WTC11 (cell line): Measurements from ENCODE around the gene ENGASE. TPM values are rescaled to one million over a fixed set of nuclear protein-coding genes. Genes with fewer than 3 reads are reported as not detected.

Source experiments
- ATAC-seq: fragments of 200-7000 bp; cut with Tn5 transposase; 2 replicates; pipeline ENCODE4 v1.10.0; 2021; ENCODE audit warnings: mild to moderate bottlenecking, moderate library complexity
- CTCF ChIA-PET: fragments of 300-600 bp; sonication (Branson Sonifier 250); formaldehyde crosslinking; loops from one replicate; lab custom pipeline; 2021; ENCODE audit warnings: antibody characterized with exemption; lab: Charles Lee
- POLR2A ChIA-PET: fragments of 350-600 bp; sonication (Branson Sonifier 250); formaldehyde crosslinking; loops from one replicate; lab custom pipeline; 2021; ENCODE audit warnings: antibody characterized with exemption; lab: Charles Lee
- DNase-seq: peaks from one replicate; pipeline ENCODE4 v3.0.0; 2021; ENCODE audit warnings: low spot score
- H3K27ac Mint-ChIP-seq: 2 replicates; pipeline ENCODE4 v1.8.0; 2021; ENCODE audit warnings: mixed read lengths
- H3K27me3 Mint-ChIP-seq: 2 replicates; pipeline ENCODE4 v1.8.0; 2021; ENCODE audit warnings: low read depth, mild to moderate bottlenecking, moderate library complexity, mixed read lengths
- H3K36me3 Mint-ChIP-seq: 2 replicates; pipeline ENCODE4 v1.8.0; 2021; ENCODE audit warnings: mixed read lengths
- H3K4me1 Mint-ChIP-seq: 2 replicates; pipeline ENCODE4 v1.8.0; 2022; ENCODE audit warnings: mixed read lengths
- H3K4me3 Mint-ChIP-seq: 2 replicates; pipeline ENCODE4 v1.8.0; 2021; ENCODE audit warnings: mild to moderate bottlenecking, moderate library complexity, mixed read lengths
- H3K9me3 Mint-ChIP-seq: 2 replicates; pipeline ENCODE4 v1.8.0; 2021; ENCODE audit warnings: mixed read lengths
- CREB1 ChIP-seq: sonication (generic); formaldehyde crosslinking; IDR thresholded peaks from 2 replicates; pipeline ENCODE4 v1.8.0; 2023; ENCODE audit warnings: mild to moderate bottlenecking, missing genetic modification reagents
- EMX1 ChIP-seq: fragments of 250-450 bp; sonication (Bioruptor Pico); IDR thresholded peaks from 2 replicates; pipeline ENCODE4 v1.8.0; 2021; ENCODE audit warnings: mild to moderate bottlenecking
- GRHL2 ChIP-seq: fragments of 250-450 bp; sonication (Bioruptor Pico); IDR thresholded peaks from 2 replicates; pipeline ENCODE4 v1.8.0; 2022; ENCODE audit warnings: mild to moderate bottlenecking, moderate library complexity; ENCODE audit not compliant: insufficient replicate concordance, severe bottlenecking
- GTF2I ChIP-seq: fragments of 250-450 bp; sonication (Bioruptor Pico); conservative IDR thresholded peaks from 2 replicates; pipeline ENCODE4 v1.4.0; 2021; ENCODE audit warnings: mild to moderate bottlenecking
- HMGA2 ChIP-seq: fragments of 250-450 bp; sonication (Bioruptor Pico); IDR thresholded peaks from 2 replicates; pipeline ENCODE4 v1.4.0; 2021; ENCODE audit warnings: mild to moderate bottlenecking, moderate library complexity
- IRF2 ChIP-seq: sonication (generic); formaldehyde crosslinking; IDR thresholded peaks from 2 replicates; pipeline ENCODE4 v1.8.0; 2022; ENCODE audit warnings: low read depth, missing genetic modification reagents, borderline replicate concordance
- NFATC4 ChIP-seq: fragments of 250-450 bp; sonication (Bioruptor Pico); IDR thresholded peaks from 2 replicates; pipeline ENCODE4 v1.9.0; 2021; ENCODE audit warnings: mild to moderate bottlenecking
- NR3C1 ChIP-seq: sonication (generic); formaldehyde crosslinking; conservative IDR thresholded peaks from 2 replicates; pipeline ENCODE4 v1.8.1; 2023; ENCODE audit warnings: low read depth, mild to moderate bottlenecking, missing genetic modification reagents
- RELA ChIP-seq: sonication (generic); formaldehyde crosslinking; IDR thresholded peaks from 2 replicates; pipeline ENCODE4 v1.8.1; 2022; ENCODE audit warnings: missing genetic modification reagents, mild to moderate bottlenecking, borderline replicate concordance
- RORB ChIP-seq: fragments of 250-450 bp; sonication (Bioruptor Pico); IDR thresholded peaks from 2 replicates; pipeline ENCODE4 v1.9.0; 2021; ENCODE audit warnings: mild to moderate bottlenecking
- SP1 ChIP-seq: sonication (generic); formaldehyde crosslinking; conservative IDR thresholded peaks from 2 replicates; pipeline ENCODE4 v1.8.1; 2022; ENCODE audit warnings: missing genetic modification reagents
- TCF7 ChIP-seq: sonication (generic); formaldehyde crosslinking; IDR thresholded peaks from 2 replicates; pipeline ENCODE4 v1.8.0; 2022; ENCODE audit warnings: mild to moderate bottlenecking, low read depth, missing genetic modification reagents, moderate library complexity
- TEAD4 ChIP-seq: sonication (generic); formaldehyde crosslinking; IDR thresholded peaks from 2 replicates; pipeline ENCODE4 v1.8.0; 2022; ENCODE audit warnings: mild to moderate bottlenecking, missing genetic modification reagents
- ZBTB21 ChIP-seq: sonication (generic); formaldehyde crosslinking; IDR thresholded peaks from 2 replicates; pipeline ENCODE4 v1.8.1; 2023; ENCODE audit warnings: mild to moderate bottlenecking, missing genetic modification reagents, borderline replicate concordance
- ZNF263 ChIP-seq: sonication (generic); formaldehyde crosslinking; IDR thresholded peaks from 2 replicates; pipeline ENCODE4 v1.8.1; 2022; ENCODE audit warnings: low read depth, mild to moderate bottlenecking, moderate library complexity, missing genetic modification reagents
- ZNF396 ChIP-seq: fragments of 250-450 bp; sonication (Bioruptor Pico); IDR thresholded peaks from 2 replicates; pipeline ENCODE4 v1.8.0; 2021; ENCODE audit warnings: mild to moderate bottlenecking, moderate library complexity, borderline replicate concordance
- ZNF423 ChIP-seq: fragments of 250-450 bp; sonication (Bioruptor Pico); IDR thresholded peaks from 2 replicates; pipeline ENCODE4 v2.1.2; 2022; ENCODE audit warnings: mild to moderate bottlenecking, moderate library complexity
- total RNA-seq: library from RNA; stranded (reverse); gene quantifications from 3 replicates; pipeline ENCODE4 v1.2.3, GENCODE V29; 2021
- TF ChIP-seq, protein P1 (sequence below): sonication (generic); formaldehyde crosslinking; IDR thresholded peaks from 2 replicates; pipeline ENCODE4 v1.8.0; 2023; ENCODE audit warnings: missing genetic modification reagents
- TF ChIP-seq, protein P2 (sequence below): fragments of 200-600 bp; IDR thresholded peaks from 2 replicates; pipeline ENCODE4 v1.8.0; 2022; ENCODE audit warnings: antibody characterized with exemption
- TF ChIP-seq, protein P3 (sequence below): sonication (generic); formaldehyde crosslinking; IDR thresholded peaks from 2 replicates; pipeline ENCODE4 v1.8.1; 2023; ENCODE audit warnings: mild to moderate bottlenecking, missing genetic modification reagents, moderate library complexity
- TF ChIP-seq, protein P4 (sequence below): sonication (generic); formaldehyde crosslinking; IDR thresholded peaks from 2 replicates; pipeline ENCODE4 v1.8.1; 2023; ENCODE audit warnings: mild to moderate bottlenecking, moderate library complexity, missing genetic modification reagents
- TF ChIP-seq, protein P5 (sequence below): fragments of 250-450 bp; sonication (Bioruptor Pico); IDR thresholded peaks from 2 replicates; pipeline ENCODE4 v2.1.2; 2022; ENCODE audit warnings: mild to moderate bottlenecking, moderate library complexity
- TF ChIP-seq, protein P6 (sequence below): fragments of 250-450 bp; sonication (Bioruptor Pico); IDR thresholded peaks from 2 replicates; pipeline ENCODE4 v1.9.0; 2021; ENCODE audit warnings: mild to moderate bottlenecking
- TF ChIP-seq, protein P7 (sequence below): sonication (generic); formaldehyde crosslinking; IDR thresholded peaks from 2 replicates; pipeline ENCODE4 v1.8.1; 2022; ENCODE audit warnings: low read depth, missing genetic modification reagents, borderline replicate concordance
- TF ChIP-seq, protein P8 (sequence below): sonication (generic); formaldehyde crosslinking; IDR thresholded peaks from 2 replicates; pipeline ENCODE4 v1.8.1; 2023; ENCODE audit warnings: mild to moderate bottlenecking, missing genetic modification reagents, moderate library complexity

The ENGASE gene
- total RNA-seq, 1 experiment from 2014 or later = 41.6 TPM

DNA sequence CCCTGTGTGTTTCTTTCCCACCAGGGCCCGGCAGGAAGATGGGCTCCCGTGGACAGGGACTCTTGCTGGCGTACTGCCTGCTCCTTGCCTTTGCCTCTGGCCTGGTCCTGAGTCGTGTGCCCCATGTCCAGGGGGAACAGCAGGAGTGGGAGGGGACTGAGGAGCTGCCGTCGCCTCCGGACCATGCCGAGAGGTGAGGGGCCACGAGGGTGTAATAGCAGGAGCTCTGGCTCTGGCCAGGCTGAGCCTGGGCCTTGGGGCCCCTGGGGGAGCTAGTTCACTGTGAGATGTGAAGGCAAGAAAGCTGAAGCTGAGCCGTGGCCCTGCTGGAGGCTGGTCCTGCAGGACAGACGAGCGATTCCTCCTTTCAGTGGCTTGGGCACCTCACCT is 30.7 kb upstream of the ENGASE start:
- Mint-ChIP-seq H3K27ac (no peak overlapping the region), H3K4me3 (no peak overlapping the region), H3K36me3 (no peaks in the 10 kb centered on the region), H3K4me1 (peaks cover 6% of the 10 kb centered on the region; the same call in 1 of the 2 replicates), H3K27me3 (peaks cover 7% of the 10 kb centered on the region), H3K9me3 (peaks cover 13% of the 10 kb centered on the region)
- POLR2A ChIA-PET = no interaction called here
- CTCF ChIA-PET = interaction anchor here (1.0 to 3.4 kb wide), 7 partner anchors 10 to 54 kb away, joined by 3 to 51 read pairs (median 21); partner anchors contain the start of gene ENGASE
- DNase-seq (no peak), ATAC-seq (no peak)
- TF ChIP-seq EMX1 (CRISPR knock-in tag) (no peak), SP1 (no peak), TCF7 (CRISPR knock-in tag) (no peak), CREB1 (no peak), ZNF396 (CRISPR knock-in tag) (no peak), NFATC4 (CRISPR knock-in tag) (no peak), HMGA2 (CRISPR knock-in tag) (no peak), TEAD4 (CRISPR knock-in tag) (no peak), GRHL2 (CRISPR knock-in tag) (no peak), ZNF263 (CRISPR knock-in tag) (no peak), RELA (CRISPR knock-in tag) (no peak), RORB (CRISPR knock-in tag) (no peak)
- TF ChIP-seq, protein P1, sequence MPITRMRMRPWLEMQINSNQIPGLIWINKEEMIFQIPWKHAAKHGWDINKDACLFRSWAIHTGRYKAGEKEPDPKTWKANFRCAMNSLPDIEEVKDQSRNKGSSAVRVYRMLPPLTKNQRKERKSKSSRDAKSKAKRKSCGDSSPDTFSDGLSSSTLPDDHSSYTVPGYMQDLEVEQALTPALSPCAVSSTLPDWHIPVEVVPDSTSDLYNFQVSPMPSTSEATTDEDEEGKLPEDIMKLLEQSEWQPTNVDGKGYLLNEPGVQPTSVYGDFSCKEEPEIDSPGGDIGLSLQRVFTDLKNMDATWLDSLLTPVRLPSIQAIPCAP = no peak
- TF ChIP-seq, protein P2, sequence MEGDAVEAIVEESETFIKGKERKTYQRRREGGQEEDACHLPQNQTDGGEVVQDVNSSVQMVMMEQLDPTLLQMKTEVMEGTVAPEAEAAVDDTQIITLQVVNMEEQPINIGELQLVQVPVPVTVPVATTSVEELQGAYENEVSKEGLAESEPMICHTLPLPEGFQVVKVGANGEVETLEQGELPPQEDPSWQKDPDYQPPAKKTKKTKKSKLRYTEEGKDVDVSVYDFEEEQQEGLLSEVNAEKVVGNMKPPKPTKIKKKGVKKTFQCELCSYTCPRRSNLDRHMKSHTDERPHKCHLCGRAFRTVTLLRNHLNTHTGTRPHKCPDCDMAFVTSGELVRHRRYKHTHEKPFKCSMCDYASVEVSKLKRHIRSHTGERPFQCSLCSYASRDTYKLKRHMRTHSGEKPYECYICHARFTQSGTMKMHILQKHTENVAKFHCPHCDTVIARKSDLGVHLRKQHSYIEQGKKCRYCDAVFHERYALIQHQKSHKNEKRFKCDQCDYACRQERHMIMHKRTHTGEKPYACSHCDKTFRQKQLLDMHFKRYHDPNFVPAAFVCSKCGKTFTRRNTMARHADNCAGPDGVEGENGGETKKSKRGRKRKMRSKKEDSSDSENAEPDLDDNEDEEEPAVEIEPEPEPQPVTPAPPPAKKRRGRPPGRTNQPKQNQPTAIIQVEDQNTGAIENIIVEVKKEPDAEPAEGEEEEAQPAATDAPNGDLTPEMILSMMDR = no peak
- TF ChIP-seq, protein P3, sequence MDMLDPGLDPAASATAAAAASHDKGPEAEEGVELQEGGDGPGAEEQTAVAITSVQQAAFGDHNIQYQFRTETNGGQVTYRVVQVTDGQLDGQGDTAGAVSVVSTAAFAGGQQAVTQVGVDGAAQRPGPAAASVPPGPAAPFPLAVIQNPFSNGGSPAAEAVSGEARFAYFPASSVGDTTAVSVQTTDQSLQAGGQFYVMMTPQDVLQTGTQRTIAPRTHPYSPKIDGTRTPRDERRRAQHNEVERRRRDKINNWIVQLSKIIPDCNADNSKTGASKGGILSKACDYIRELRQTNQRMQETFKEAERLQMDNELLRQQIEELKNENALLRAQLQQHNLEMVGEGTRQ (CRISPR knock-in tag) = no peak
- TF ChIP-seq, protein P4, sequence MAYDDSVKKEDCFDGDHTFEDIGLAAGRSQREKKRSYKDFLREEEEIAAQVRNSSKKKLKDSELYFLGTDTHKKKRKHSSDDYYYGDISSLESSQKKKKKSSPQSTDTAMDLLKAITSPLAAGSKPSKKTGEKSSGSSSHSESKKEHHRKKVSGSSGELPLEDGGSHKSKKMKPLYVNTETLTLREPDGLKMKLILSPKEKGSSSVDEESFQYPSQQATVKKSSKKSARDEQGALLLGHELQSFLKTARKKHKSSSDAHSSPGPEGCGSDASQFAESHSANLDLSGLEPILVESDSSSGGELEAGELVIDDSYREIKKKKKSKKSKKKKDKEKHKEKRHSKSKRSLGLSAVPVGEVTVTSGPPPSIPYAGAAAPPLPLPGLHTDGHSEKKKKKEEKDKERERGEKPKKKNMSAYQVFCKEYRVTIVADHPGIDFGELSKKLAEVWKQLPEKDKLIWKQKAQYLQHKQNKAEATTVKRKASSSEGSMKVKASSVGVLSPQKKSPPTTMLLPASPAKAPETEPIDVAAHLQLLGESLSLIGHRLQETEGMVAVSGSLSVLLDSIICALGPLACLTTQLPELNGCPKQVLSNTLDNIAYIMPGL (CRISPR knock-in tag) = no peak
- TF ChIP-seq, protein P5, sequence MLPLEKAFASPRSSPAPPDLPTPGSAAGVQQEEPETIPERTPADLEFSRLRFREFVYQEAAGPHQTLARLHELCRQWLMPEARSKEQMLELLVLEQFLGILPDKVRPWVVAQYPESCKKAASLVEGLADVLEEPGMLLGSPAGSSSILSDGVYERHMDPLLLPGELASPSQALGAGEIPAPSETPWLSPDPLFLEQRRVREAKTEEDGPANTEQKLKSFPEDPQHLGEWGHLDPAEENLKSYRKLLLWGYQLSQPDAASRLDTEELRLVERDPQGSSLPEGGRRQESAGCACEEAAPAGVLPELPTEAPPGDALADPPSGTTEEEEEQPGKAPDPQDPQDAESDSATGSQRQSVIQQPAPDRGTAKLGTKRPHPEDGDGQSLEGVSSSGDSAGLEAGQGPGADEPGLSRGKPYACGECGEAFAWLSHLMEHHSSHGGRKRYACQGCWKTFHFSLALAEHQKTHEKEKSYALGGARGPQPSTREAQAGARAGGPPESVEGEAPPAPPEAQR (CRISPR knock-in tag) = no peak
- TF ChIP-seq, protein P6, sequence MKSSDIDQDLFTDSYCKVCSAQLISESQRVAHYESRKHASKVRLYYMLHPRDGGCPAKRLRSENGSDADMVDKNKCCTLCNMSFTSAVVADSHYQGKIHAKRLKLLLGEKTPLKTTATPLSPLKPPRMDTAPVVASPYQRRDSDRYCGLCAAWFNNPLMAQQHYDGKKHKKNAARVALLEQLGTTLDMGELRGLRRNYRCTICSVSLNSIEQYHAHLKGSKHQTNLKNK (CRISPR knock-in tag) = no peak

DNA sequence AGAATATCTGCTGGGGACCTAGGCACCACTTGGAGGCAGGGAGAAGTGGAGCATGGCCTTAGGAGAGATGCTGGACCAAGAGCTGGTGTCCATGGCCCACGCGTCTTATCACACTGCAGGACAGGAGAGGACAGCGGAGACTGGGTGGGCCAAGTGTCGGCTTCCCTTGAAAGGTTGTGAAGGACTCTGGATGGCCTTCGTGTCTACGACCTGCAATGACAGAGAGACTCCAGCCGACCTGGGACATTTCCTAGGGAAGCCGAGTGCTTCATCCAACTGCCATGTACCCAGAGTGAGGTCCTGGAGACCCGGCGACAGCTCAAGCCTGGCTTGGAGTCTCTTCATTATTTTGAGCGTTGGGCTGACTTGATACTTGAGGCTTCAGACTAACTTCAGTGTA is 30.2 kb upstream of the ENGASE start:
- Mint-ChIP-seq H3K36me3 (no peaks in the 10 kb centered on the region), H3K4me3 (no peak overlapping the region), H3K27me3 (peaks cover 7% of the 10 kb centered on the region), H3K4me1 (peaks cover 6% of the 10 kb centered on the region; the same call in 1 of the 2 replicates), H3K27ac (no peak overlapping the region), H3K9me3 (peaks cover 13% of the 10 kb centered on the region)
- no peak for DNase-seq
- CTCF ChIA-PET = interaction anchor here (1.6 to 3.4 kb wide), 11 partner anchors 10 to 347 kb away, joined by 3 to 51 read pairs (median 18); partner anchors contain the start of gene ENGASE
- POLR2A ChIA-PET = no interaction called here
- ATAC-seq = no peak
- TF ChIP-seq, protein P6 (CRISPR knock-in tag) = no peak
- TF ChIP-seq ZNF423 (CRISPR knock-in tag) (no peak), NR3C1 (CRISPR knock-in tag) (no peak), TCF7 (CRISPR knock-in tag) (no peak), IRF2 (CRISPR knock-in tag) (no peak), ZBTB21 (no peak), GTF2I (CRISPR knock-in tag) (no peak)
- TF ChIP-seq, protein P7, sequence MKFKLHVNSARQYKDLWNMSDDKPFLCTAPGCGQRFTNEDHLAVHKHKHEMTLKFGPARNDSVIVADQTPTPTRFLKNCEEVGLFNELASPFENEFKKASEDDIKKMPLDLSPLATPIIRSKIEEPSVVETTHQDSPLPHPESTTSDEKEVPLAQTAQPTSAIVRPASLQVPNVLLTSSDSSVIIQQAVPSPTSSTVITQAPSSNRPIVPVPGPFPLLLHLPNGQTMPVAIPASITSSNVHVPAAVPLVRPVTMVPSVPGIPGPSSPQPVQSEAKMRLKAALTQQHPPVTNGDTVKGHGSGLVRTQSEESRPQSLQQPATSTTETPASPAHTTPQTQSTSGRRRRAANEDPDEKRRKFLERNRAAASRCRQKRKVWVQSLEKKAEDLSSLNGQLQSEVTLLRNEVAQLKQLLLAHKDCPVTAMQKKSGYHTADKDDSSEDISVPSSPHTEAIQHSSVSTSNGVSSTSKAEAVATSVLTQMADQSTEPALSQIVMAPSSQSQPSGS (CRISPR knock-in tag) = no peak
- TF ChIP-seq, protein P8, sequence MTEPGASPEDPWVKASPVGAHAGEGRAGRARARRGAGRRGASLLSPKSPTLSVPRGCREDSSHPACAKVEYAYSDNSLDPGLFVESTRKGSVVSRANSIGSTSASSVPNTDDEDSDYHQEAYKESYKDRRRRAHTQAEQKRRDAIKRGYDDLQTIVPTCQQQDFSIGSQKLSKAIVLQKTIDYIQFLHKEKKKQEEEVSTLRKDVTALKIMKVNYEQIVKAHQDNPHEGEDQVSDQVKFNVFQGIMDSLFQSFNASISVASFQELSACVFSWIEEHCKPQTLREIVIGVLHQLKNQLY (CRISPR knock-in tag) = no peak
